Rectal smooth muscle tissue (tissue), 1 donor: ENCODE data around the gene GABBR2.
"Not testable (repeated sequence)": the region's sequence is repeated elsewhere in the genome, so short reads cannot be mapped to it uniquely, and the experiment has no call there.

Experiments
- H3K27ac ChIP-seq: one replicate; pipeline ENCODE4 v1.7.0; 2013; ENCODE audit warnings: low read depth, low read length, inconsistent platforms
- H3K27me3 ChIP-seq: one replicate; pipeline ENCODE4 v1.7.0; 2013; ENCODE audit warnings: low read length; ENCODE audit not compliant: control insufficient read depth, insufficient read depth
- H3K36me3 ChIP-seq: one replicate; pipeline ENCODE4 v1.7.0; 2013; ENCODE audit warnings: low read length; ENCODE audit not compliant: control insufficient read depth, insufficient read depth
- H3K4me1 ChIP-seq: one replicate; pipeline ENCODE4 v1.7.0; 2013; ENCODE audit warnings: low read length; ENCODE audit not compliant: control insufficient read depth, insufficient read depth
- H3K4me3 ChIP-seq: one replicate; pipeline ENCODE4 v1.7.0; 2013; ENCODE audit warnings: low read length
- H3K9ac ChIP-seq: one replicate; pipeline ENCODE4 v1.7.0; 2013; ENCODE audit warnings: low read length

GABBR2 gene

DNA sequence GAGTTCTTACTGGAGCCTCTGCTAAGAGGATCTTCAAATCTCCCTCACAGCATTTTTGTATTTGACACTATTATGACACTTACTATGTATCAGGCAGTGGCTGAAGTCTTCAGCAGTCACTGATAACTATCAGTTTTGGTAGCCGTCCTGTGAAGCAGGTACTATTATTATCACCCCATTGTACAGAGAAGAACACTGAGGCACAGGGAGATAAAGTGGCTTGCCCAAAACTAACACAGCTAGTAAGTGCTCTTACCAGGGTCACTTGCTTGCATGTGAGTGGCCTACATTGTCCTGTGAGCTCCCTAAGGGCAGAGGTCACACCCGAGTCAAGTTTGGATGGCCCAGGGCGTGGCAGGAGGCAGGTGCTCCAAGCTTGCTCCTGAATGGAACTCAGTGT is 16.8 kb downstream of the GABBR2 start:
- Histone ChIP-seq H3K27ac (no peak overlapping the region), H3K27me3 (no peaks in the 10 kb centered on the region), H3K4me1 (no peaks in the 10 kb centered on the region), H3K9ac (no peak overlapping the region), H3K4me3 (no peak overlapping the region), H3K36me3 (no peaks in the 10 kb centered on the region)

DNA sequence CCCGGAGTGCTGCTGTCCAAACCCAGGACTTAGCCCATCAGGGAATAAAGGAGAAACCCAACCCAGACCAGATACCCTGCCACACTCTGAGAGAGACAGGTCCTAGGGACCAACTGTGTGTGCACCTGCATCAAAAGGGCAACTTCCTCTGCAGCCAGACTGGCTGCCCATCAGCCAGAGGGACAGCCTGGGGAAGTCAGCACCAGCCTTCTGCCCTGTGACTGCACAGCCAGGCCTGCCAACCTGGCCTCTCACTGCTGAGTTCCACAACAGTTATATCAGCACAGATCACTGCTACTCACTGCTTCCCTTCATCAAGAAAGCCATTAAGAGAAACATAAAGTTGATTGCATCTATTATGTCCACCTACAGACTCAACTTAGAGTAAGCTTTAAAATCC is 18.0 kb downstream of the GABBR2 start:
- H3K4me3 ChIP-seq = no peak overlapping the region
- no peaks in the 10 kb centered on the region for H3K4me1 ChIP-seq
- no peak overlapping the region for H3K9ac ChIP-seq
- no peaks in the 10 kb centered on the region for H3K36me3 ChIP-seq
- H3K27ac ChIP-seq = no peak overlapping the region
- H3K27me3 ChIP-seq = no peaks in the 10 kb centered on the region

DNA sequence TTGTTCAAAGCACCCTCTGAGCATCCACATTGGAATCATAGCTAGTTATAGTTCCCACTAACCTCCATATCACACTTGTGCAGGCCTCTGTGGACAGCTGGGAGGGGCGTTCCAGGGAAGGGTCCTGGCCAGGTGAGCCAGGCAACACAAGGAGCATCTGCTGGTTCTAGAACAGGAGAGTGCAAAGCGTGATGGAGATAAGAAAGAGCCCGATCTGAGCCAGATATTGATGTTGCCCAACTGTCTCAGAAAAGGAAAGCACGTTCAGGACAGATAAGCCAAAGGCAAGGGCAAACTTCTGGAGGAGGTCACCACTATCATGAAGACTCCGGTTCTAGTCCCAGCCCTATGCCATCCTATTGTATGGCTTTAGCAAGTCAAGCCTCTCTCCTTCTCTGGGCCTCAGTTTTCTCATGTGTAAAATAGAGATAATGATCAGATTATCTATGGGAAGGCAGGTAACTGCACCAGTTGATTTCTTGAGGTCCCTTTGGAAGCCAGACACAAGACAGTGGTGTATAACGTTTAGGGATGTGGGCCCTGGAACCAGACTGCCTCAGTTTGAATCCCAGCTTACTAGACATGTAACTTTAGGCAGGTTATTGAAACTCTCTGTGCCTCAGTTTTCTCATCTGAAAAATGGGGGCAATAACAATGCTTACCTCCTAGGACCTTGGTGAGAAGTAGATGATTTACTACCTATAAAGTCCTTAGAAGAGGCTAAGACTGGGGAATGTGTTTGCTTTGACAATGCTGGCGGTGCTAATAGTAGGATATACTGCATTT is 19.8 kb downstream of the GABBR2 start:
- Histone ChIP-seq H3K36me3 (no peaks in the 10 kb centered on the region), H3K9ac (no peak overlapping the region), H3K4me3 (no peak overlapping the region), H3K27ac (no peak overlapping the region), H3K27me3 (no peaks in the 10 kb centered on the region), H3K4me1 (no peaks in the 10 kb centered on the region)

DNA sequence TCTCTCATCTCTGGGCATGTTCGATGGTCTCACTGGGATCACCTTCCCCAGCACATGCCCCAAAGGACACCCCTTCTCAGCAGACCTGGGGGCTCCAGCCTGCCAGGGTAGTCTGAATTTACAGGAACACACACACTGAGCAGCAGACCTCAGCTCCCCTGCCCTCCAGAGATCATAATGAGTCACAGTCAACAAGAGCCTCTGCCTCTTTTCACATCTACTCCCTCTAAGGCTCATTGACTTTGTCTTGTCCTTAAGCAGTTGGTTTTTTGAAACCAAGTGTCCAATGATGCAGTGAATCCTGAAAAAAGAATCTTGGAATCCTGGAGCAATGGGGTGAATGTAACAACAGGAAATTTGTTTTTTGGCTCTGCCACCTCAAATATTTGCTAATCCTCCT is 20.8 kb downstream of the GABBR2 start:
- H3K27me3 ChIP-seq = no peaks in the 10 kb centered on the region
- H3K27ac ChIP-seq = no peak overlapping the region
- H3K36me3 ChIP-seq = no peaks in the 10 kb centered on the region
- H3K9ac ChIP-seq = no peak overlapping the region
- H3K4me3 ChIP-seq = no peak overlapping the region
- H3K4me1 ChIP-seq = no peaks in the 10 kb centered on the region

DNA sequence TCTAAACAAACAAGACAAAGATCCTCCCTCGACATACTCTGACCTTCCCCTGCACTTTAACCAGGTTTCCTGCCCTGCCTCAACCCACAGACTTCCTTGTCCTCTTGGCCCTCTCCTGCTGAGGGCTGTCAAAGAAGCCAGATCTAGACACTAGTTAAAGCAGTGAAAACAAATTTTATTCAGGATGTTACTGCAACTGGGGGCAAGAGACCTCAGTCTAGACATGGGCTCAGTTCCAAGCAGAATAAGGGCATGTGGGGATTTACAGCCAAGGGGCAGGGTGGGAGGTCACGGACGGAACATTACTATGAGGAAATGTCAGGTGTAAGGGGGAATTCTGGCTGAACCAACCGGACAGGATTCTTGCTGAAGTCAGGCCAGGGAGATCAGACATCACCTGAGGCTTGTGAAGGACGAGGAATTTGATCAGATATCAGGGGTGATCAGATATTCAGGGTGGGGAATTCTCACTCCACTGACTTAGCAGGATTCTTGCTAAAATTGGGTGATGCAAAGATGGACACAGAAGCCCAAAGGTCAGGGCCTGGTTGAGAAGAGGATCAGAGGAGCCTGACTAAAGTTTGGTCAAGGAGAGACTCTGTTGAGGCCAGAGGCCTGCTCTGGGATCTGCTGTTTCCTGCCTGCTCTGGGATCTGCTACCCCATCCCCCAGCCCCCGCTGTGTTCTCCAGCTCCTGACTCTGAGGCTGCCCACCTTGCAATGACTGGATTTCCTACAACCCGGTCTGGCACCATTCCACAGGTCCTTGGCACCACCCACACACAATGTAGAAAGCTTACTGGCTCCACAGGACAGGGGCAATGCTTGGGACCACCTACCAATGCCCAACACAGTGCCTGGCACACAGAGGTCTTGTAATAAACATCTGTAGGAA is 21.5 kb downstream of the GABBR2 start:
- no peaks in the 10 kb centered on the region for H3K27me3 ChIP-seq
- H3K4me1 ChIP-seq = no peaks in the 10 kb centered on the region
- H3K4me3 ChIP-seq = no peak overlapping the region
- no peak overlapping the region for H3K9ac ChIP-seq
- no peak overlapping the region for H3K27ac ChIP-seq
- no peaks in the 10 kb centered on the region for H3K36me3 ChIP-seq

DNA sequence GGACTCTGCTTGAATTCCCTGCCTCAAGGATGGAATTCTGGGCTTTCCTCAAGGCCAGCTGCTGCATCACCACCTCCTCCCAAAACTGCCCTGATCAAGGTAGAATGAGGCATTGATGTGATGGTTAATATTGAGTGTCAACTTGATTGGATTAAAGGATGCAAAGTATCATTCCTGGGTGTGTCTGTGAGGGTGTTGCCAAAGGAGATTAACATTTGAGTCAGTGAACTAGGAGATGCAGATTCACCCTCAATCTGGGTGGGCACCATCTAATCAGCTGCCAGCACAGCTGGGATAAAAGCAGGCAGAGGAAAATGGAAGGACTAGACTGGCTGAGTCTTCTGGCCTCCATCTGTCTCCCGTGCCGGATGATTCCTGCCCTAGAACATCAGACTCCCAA is 23.9 kb downstream of the GABBR2 start:
- H3K4me3 ChIP-seq, H3K4me1 ChIP-seq, H3K27ac ChIP-seq, H3K27me3 ChIP-seq, H3K9ac ChIP-seq, H3K36me3 ChIP-seq: not testable (repeated sequence)

DNA sequence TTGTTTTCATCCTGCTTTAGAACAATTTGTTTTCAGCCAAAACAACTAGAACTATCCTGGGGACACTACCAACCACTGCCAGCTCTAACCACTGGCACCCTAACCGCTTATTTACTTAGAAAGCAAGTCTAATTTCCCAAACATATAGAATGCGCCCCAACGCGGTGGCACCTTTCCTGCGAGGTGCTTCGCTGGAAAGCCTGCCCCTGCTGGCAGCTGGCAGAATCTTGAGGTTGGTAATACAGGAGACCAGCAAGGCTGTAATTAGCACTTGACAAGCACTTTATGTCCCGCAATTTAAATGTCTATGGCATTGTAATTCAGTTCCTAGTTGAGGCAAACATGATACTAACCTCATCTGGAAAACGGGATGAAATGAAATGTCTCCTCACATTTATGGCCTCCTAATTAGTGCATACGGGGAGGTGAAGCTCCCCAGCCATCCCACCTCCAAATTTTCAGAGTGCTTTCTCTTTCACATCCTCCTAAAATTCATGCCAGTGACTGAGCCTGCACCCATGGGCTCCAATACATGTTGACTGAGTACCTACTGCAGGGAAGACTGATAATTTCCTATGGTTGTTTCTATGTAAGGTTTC is 30.4 kb downstream of the GABBR2 start:
- H3K4me3 ChIP-seq = no peak overlapping the region
- peaks cover 3% of the 10 kb centered on the region for H3K27me3 ChIP-seq
- no peaks in the 10 kb centered on the region for H3K36me3 ChIP-seq
- H3K4me1 ChIP-seq = no peaks in the 10 kb centered on the region
- no peak overlapping the region for H3K27ac ChIP-seq
- no peak overlapping the region for H3K9ac ChIP-seq

DNA sequence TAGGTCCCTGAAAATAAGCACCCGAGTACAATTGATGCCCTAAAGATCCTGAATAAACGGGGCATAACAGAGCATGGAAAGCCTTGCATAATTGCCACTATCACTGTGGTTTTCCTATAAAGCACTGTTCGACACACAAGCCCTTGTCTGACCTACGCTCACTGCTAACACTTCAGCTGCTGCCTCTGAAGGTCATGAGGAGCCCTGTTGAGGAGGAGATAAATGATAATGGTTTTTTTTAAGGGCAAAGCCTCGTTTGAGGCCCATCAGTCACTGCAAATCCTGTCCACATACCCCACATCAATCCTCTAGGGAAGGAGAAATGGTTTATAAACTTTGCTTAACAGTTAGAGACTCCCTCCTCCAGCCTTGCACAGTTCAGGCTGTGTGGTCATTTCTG is 35.1 kb downstream of the GABBR2 start:
- no peaks in the 10 kb centered on the region for H3K36me3 ChIP-seq
- H3K27me3 ChIP-seq = no peaks in the 10 kb centered on the region
- no peak overlapping the region for H3K4me3 ChIP-seq
- no peaks in the 10 kb centered on the region for H3K4me1 ChIP-seq
- H3K9ac ChIP-seq = no peak overlapping the region
- no peak overlapping the region for H3K27ac ChIP-seq

DNA sequence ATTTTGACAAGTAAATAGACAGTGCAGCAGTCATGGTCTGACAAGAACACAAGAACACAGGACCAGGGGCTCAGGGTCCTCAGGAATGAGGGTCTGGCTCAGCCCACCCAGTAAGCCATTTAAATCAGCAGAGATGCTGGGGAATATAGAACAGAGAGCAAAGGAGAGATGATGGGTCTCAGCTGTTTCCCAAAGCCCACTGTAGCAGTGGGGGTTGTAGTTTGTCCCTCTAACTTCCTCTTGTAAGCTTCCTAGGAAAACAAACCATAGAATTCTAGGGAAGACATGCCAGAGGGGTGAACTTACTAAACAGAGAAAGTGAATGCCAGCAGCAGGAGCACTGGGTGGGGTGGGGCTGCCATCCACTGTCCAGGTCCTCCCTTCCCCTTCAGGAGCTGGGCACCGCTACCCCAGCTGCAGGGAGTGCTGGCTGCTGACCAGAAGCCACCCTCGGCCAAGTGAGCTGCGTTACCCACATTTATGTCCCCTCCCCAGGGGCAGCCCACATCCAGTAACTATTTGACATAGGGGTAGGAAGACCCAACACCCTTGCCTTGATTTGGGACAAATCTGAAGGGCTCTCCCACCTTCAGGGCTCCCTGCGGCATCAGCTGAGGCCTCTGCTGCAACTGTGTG is 41.6 kb downstream of the GABBR2 start:
- Histone ChIP-seq H3K9ac (no peak overlapping the region), H3K4me3 (no peak overlapping the region), H3K27ac (no peak overlapping the region), H3K27me3 (no peaks in the 10 kb centered on the region), H3K4me1 (no peaks in the 10 kb centered on the region), H3K36me3 (no peaks in the 10 kb centered on the region)

DNA sequence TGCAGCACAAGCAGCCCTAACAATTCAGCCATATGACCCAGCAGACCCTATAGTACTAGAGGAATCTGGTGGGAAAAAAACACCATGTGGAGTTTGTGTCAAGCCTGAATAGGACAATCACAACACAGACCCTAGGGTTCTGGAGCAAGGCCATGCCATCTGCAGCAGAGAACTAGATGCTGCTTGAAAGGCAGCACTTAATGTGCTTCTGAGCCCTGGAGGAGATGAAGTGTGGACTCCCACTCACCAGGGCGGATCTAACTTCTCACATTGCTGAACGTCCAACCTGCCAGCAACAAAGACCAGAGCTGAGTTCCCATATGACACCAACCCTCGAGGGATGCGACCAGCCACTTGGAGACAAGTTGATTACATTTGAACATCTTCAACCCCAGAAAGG is 43.2 kb downstream of the GABBR2 start:
- Histone ChIP-seq H3K4me1 (no peaks in the 10 kb centered on the region), H3K36me3 (no peaks in the 10 kb centered on the region), H3K4me3 (no peak overlapping the region), H3K9ac (no peak overlapping the region), H3K27ac (no peak overlapping the region), H3K27me3 (no peaks in the 10 kb centered on the region)

DNA sequence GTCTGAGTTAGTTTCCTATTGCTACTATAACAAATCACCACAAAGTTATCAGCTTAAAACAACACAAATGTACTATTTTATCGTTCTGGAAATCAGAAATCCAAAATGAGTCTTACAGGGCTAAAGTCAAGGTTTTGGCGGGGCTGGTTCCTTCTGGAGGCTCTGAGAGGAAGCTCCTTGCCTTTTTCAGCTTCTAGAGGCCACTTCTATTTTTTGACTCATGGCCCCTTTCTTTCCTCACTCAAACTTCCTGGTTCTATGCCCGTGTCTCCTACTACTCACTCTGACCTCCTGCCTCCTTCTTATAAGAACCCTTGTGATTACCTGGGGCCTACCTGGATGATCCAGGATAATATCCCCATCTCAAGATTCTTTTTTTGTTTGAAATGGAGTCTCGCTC is 48.2 kb downstream of the GABBR2 start:
- Histone ChIP-seq H3K4me1 (no peaks in the 10 kb centered on the region), H3K27ac (no peak overlapping the region), H3K36me3 (no peaks in the 10 kb centered on the region), H3K9ac (no peak overlapping the region), H3K27me3 (no peaks in the 10 kb centered on the region), H3K4me3 (no peak overlapping the region)

DNA sequence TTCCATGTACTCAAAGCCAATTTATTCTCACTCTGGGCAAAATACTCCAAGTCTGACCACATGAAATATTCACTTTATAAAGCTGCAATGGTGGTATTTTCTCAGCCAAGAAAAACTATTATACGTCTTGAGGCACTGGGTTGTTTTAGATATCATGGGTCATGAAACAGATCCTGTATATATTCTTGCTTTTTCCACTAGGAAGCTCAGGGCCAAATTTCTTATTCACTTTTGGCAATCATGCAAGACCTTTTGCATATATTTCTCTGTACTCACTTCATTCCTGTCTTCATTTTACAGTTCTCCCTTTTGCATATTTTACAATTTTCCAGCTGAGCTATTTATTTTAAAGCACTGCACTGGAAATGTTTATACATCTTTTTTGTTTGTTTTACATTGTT is 49.8 kb downstream of the GABBR2 start:
- H3K9ac ChIP-seq = no peak overlapping the region
- no peak overlapping the region for H3K4me3 ChIP-seq
- H3K27me3 ChIP-seq = no peaks in the 10 kb centered on the region
- no peaks in the 10 kb centered on the region for H3K4me1 ChIP-seq
- H3K27ac ChIP-seq = no peak overlapping the region
- H3K36me3 ChIP-seq = no peaks in the 10 kb centered on the region
